HepG2 (cell line): ENCODE results near the gene SLC2A11. TPM values are rescaled to one million over a fixed set of nuclear protein-coding genes. Genes with fewer than 3 reads are reported as not detected.

Source experiments
- ARID2 ChIP-seq: sonication (generic); formaldehyde crosslinking; IDR thresholded peaks from 2 replicates; pipeline ENCODE4 v1.8.1; 2022; ENCODE audit warnings: mild to moderate bottlenecking, missing genetic modification reagents, borderline replicate concordance
- ATF5 ChIP-seq: sonication (generic); formaldehyde crosslinking; IDR thresholded peaks from 2 replicates; pipeline ENCODE4 v1.4.0; 2020; ENCODE audit warnings: mild to moderate bottlenecking, low read depth, missing genetic modification reagents
- CHD4 ChIP-seq: fragments of 200-600 bp; sonication (generic); IDR thresholded peaks from 2 replicates; pipeline ENCODE4 v1.7.0; 2017; ENCODE audit warnings: mild to moderate bottlenecking, low read length, borderline replicate concordance
- KAT7 ChIP-seq: IDR thresholded peaks from 2 replicates; pipeline ENCODE4 v1.6.1; 2018; ENCODE audit warnings: borderline replicate concordance, missing compliant biosample characterization
- ZBTB40 ChIP-seq, 2 experiments: fragments of 450-650 bp in 1 of 2; sonication (generic) in 1 of 2; formaldehyde crosslinking in 1 of 2; IDR thresholded peaks; 2 replicates each; pipeline versions ENCODE4 v1.6.1 to v1.8.0; 2016 to 2022; ENCODE audit warnings: antibody characterized with exemption in 1 of 2, mild to moderate bottlenecking in 1 of 2, missing genetic modification reagents in 1 of 2
- ZNF318 ChIP-seq: sonication (generic); formaldehyde crosslinking; IDR thresholded peaks from 2 replicates; pipeline ENCODE4 v1.4.0; 2020; ENCODE audit warnings: mild to moderate bottlenecking, missing genetic modification reagents
- ZNF737 ChIP-seq: sonication (generic); formaldehyde crosslinking; IDR thresholded peaks from 2 replicates; pipeline ENCODE4 v1.5.0; 2020; ENCODE audit warnings: missing genetic modification reagents, mild to moderate bottlenecking, borderline replicate concordance
- ZSCAN9 ChIP-seq: IDR thresholded peaks from 2 replicates; pipeline ENCODE4 v1.6.1; 2016; ENCODE audit warnings: borderline replicate concordance
- polyA plus RNA-seq, 8 experiments: library from polyadenylated mRNA; depleted of rRNA in 3 of 8; stranded (reverse) in 7 of 8; unstranded in 1 of 8; fragments of >200 nt; fragmentation: Illumina TruSeq in 4 of 8; extraction: Trizol in 4 of 8; gene quantifications; 2 replicates each; pipeline versions ENCODE4 v1.2.1 to v1.2.3, GENCODE V29; 2011 to 2016; ENCODE audit warnings: low read depth in 4 of 8, missing spikeins in 1 of 8, mixed read lengths in 1 of 8; ENCODE audit not compliant: insufficient read depth in 1 of 8
- total RNA-seq, 5 experiments: library from RNA; depleted of rRNA; stranded (reverse); fragments of >200 nt; fragmentation: Illumina TruSeq; extraction: Trizol; gene quantifications; 2 replicates each; pipeline ENCODE4 v1.2.3, GENCODE V29; 2016; ENCODE audit warnings: low read depth in 1 of 5

Gene SLC2A11
- total and polyA plus RNA-seq, 2 of the 13 experiments (the other 11 are each of a cell fraction or from before 2014, with no cell fraction given), result 15.2 to 15.4 TPM

GRCh38 chr22:23893945-23894709 lies 36.5 kb downstream of the SLC2A11 start, which contains the start of gene MIF (continued):
- TF ChIP-seq ZBTB40 (IDR thresholded peaks at IDR 0.05), result no peak
- TF ChIP-seq ZBTB40 (CRISPR knock-in tag; IDR thresholded peaks at IDR 0.05), result no peak; the same call in 1 of the 2 replicates
- TF ChIP-seq KAT7 (CRISPR knock-in tag), result no peak; the same call in 1 of the 2 replicates
- TF ChIP-seq ZSCAN9, result no peak
- no peak for TF ChIP-seq ARID2
- no peak for TF ChIP-seq ZNF318 (CRISPR knock-in tag)
- TF ChIP-seq ATF5 (CRISPR knock-in tag), result no peak
- no peak for TF ChIP-seq CHD4
- 0 out of 2 replicates have a peak, but pooled peaks have one; percentile 62 for TF ChIP-seq ZNF737 (CRISPR knock-in tag)
